GM12878 (cell line): ENCODE results near the gene ADK. TPM values are rescaled to one million over a fixed set of nuclear protein-coding genes. Genes with fewer than 3 reads are reported as not detected.

Source experiments
- ATAC-seq: fragments of 200-7000 bp; cut with Tn5 transposase; 3 replicates; pipeline ENCODE4 v1.9.1; 2020; ENCODE audit warnings: mild to moderate bottlenecking, moderate library complexity
- BruUV-seq: library from RNA; stranded (reverse); fragments of 400-500 nt; replicated peaks from 2 replicates; lab custom pipeline; 2021; lab: Mats Ljungman, UMichigan
- CTCF ChIA-PET: fragments of 300-600 bp; sonication (Branson Sonifier 250); formaldehyde crosslinking; extraction: SDS; loops from one replicate; lab custom pipeline; 2021; ENCODE audit warnings: inconsistent platforms; lab: Yijun Ruan, JAX
- POLR2A ChIA-PET: fragments of 350-600 bp; formaldehyde crosslinking; extraction: SDS; loops from one replicate; lab custom pipeline; 2021; ENCODE audit warnings: inconsistent platforms; lab: Charles Lee
- RAD21 ChIA-PET: fragments of 300-600 bp; sonication (Branson Sonifier 250); formaldehyde crosslinking; loops from one replicate; lab custom pipeline; 2023; ENCODE audit warnings: antibody characterized with exemption; ENCODE audit not compliant: unreplicated experiment; lab: Charles Lee
- SMC1A ChIA-PET: fragments of 300-600 bp; sonication (Branson Sonifier 250); formaldehyde crosslinking; loops from one replicate; lab custom pipeline; 2023; ENCODE audit not compliant: unreplicated experiment, uncharacterized antibody; lab: Charles Lee
- DNase-seq: peaks from one replicate; pipeline ENCODE4 v3.0.0-alpha.2; 2011; ENCODE audit warnings: low read depth, low spot score
- FAIRE-seq: peaks from 3 replicates; lab custom pipeline; 2011; peaks lifted over from hg19 to GRCh38; lab: Jason Lieb, UNC
- H2AFZ ChIP-seq: 2 replicates; pipeline ENCODE4 v1.6.0; 2011; ENCODE audit warnings: low read depth, low read length, control low read depth; ENCODE audit not compliant: control insufficient read depth
- H3K27ac ChIP-seq: 2 replicates; pipeline ENCODE4 v1.5.1; 2011; ENCODE audit warnings: control low read depth; ENCODE audit not compliant: control insufficient read depth, insufficient read depth
- H3K27me3 ChIP-seq, 2 experiments: replicated peaks in 1 of 2; 2 replicates each; pipeline versions ENCODE4 v1.6.0 to v1.6.1; 2011; ENCODE audit warnings: low read length in 1 of 2; ENCODE audit not compliant: control insufficient read depth in 2 of 2, insufficient read depth in 2 of 2
- H3K36me3 ChIP-seq, 2 experiments: 2 replicates each; pipeline ENCODE4 v1.5.1; 2011; ENCODE audit warnings: low read length in 1 of 2; ENCODE audit not compliant: control insufficient read depth in 2 of 2, insufficient read depth in 2 of 2
- H3K4me1 ChIP-seq: 2 replicates; pipeline ENCODE4 v1.6.1; 2011; ENCODE audit warnings: mild to moderate bottlenecking, low read length, moderate library complexity, mixed read lengths; ENCODE audit not compliant: control insufficient read depth, insufficient read depth
- H3K4me2 ChIP-seq: 2 replicates; pipeline ENCODE4 v1.6.0; 2011; ENCODE audit warnings: control low read depth; ENCODE audit not compliant: control insufficient read depth, insufficient read depth
- H3K4me3 ChIP-seq: fragments of 200-600 bp; sonication (generic); 2 replicates; pipeline ENCODE4 v1.5.1; 2016
- H3K79me2 ChIP-seq: 2 replicates; pipeline ENCODE4 v1.6.0; 2011; ENCODE audit warnings: low read length; ENCODE audit not compliant: control insufficient read depth, insufficient read depth
- H3K9ac ChIP-seq: 2 replicates; pipeline ENCODE4 v1.8.0; 2011; ENCODE audit warnings: low read length, control low read depth, mixed read lengths; ENCODE audit not compliant: control insufficient read depth, insufficient read depth
- H3K9me3 ChIP-seq: replicated peaks from 3 replicates; pipeline ENCODE4 v1.5.1; 2011; ENCODE audit warnings: mild to moderate bottlenecking, low read length; ENCODE audit not compliant: control insufficient read depth, insufficient read depth
- H4K20me1 ChIP-seq: 2 replicates; pipeline ENCODE4 v1.6.0; 2011; ENCODE audit not compliant: control insufficient read depth, insufficient read depth
- BRCA1 ChIP-seq: IDR thresholded peaks from 2 replicates; pipeline ENCODE4 v1.6.1; 2011; ENCODE audit warnings: low read depth, low read length, improper control_type of control experiment
- CHD4 ChIP-seq: fragments of 200-600 bp; sonication (generic); IDR thresholded peaks from 2 replicates; pipeline ENCODE4 v1.6.1; 2016; ENCODE audit warnings: mild to moderate bottlenecking
- ETV6 ChIP-seq, 2 experiments: fragments of 450-650 bp in 1 of 2; IDR thresholded peaks in 1 of 2; conservative IDR thresholded peaks in 1 of 2; 2 replicates each; pipeline ENCODE4 v1.6.1; 2014; ENCODE audit warnings: antibody characterized with exemption in 1 of 2, borderline replicate concordance in 1 of 2, low read depth in 1 of 2, mild to moderate bottlenecking in 1 of 2, moderate library complexity in 1 of 2
- EZH2 ChIP-seq: IDR thresholded peaks from 2 replicates; pipeline ENCODE4 v1.6.1; 2012; ENCODE audit warnings: low read depth, mild to moderate bottlenecking, control low read depth, inconsistent platforms, low read length, borderline replicate concordance; ENCODE audit not compliant: control insufficient read depth
- JUNB ChIP-seq: IDR thresholded peaks from 2 replicates; pipeline ENCODE4 v1.6.1; 2016; ENCODE audit warnings: antibody characterized with exemption, mild to moderate bottlenecking
- PML ChIP-seq: IDR thresholded peaks from 2 replicates; pipeline ENCODE4 v1.6.1; 2012; ENCODE audit warnings: low read length, inconsistent platforms
- TARDBP ChIP-seq: IDR thresholded peaks from 2 replicates; pipeline ENCODE4 v1.6.1; 2016; ENCODE audit warnings: borderline replicate concordance
- ZNF384 ChIP-seq: IDR thresholded peaks from 2 replicates; pipeline ENCODE4 v1.6.1; 2012; ENCODE audit warnings: low read depth, mild to moderate bottlenecking, low read length, improper control_type of control experiment, borderline replicate concordance
- WGBS: methylation state at CpG from one replicate; pipeline ENCODE4 v1.1.6; 2016; ENCODE audit warnings: low lambda C conversion rate; ENCODE audit not compliant: insufficient replicate concordance, insufficient coverage; ENCODE audit errors: missing lambda C conversion rate; 5-methylcytosine and 5-hydroxymethylcytosine counted together
- in situ Hi-C: fragments of 300-500 bp; cut with MboI; formaldehyde crosslinking; loops from 9 replicates; pipeline ENCODE4 v1.14.3; 2018; ENCODE audit warnings: mixed read lengths
- intact Hi-C: fragments of 100-400 bp; cut with micrococcal nuclease; formaldehyde crosslinking; loops from one replicate; pipeline ENCODE4 v1.14.2; 2022; ENCODE audit not compliant: unreplicated experiment
- polyA plus RNA-seq, 11 experiments: library from polyadenylated mRNA; depleted of rRNA in 4 of 11; unstranded in 6 of 11; stranded (reverse) in 5 of 11; fragments of >200 nt; fragmentation: Nextera tagmentation in 4 of 11; fragmentation: Illumina TruSeq in 1 of 11; extraction: Ambion mirVana in 4 of 11; extraction: Trizol in 1 of 11; gene quantifications; 1 replicate in 1 of 11; 2 replicates in 10 of 11; pipeline versions ENCODE4 v1.2.1 to v1.2.3, GENCODE V29; 2011 to 2016; ENCODE audit warnings: inconsistent platforms in 2 of 11, missing spikeins in 2 of 11, low read depth in 1 of 11
- total RNA-seq, 4 experiments: library from RNA; depleted of rRNA in 3 of 4; stranded (reverse); fragments of >200 nt in 3 of 4; fragmentation: Illumina TruSeq in 1 of 4; extraction: Trizol in 1 of 4; gene quantifications; 2 replicates each; pipeline versions ENCODE4 v1.2.1 to v1.2.3, GENCODE V29; 2013 to 2021
- TF ChIP-seq, protein P1 (sequence below): IDR thresholded peaks from 2 replicates; pipeline ENCODE4 v1.6.1; 2011; ENCODE audit warnings: low read depth, low read length, improper control_type of control experiment, borderline replicate concordance
- TF ChIP-seq, protein P2 (sequence below): IDR thresholded peaks from 2 replicates; pipeline ENCODE4 v1.6.1; 2011; ENCODE audit warnings: low read depth, mild to moderate bottlenecking, low read length, moderate library complexity, borderline replicate concordance; ENCODE audit errors: extremely low read depth

Gene ADK
- total and polyA plus RNA-seq, 10 of the 15 experiments (the other 5 are each of a cell fraction or from before 2014, with no cell fraction given), result 42.0 to 151 (median 81.6) TPM

DNA sequence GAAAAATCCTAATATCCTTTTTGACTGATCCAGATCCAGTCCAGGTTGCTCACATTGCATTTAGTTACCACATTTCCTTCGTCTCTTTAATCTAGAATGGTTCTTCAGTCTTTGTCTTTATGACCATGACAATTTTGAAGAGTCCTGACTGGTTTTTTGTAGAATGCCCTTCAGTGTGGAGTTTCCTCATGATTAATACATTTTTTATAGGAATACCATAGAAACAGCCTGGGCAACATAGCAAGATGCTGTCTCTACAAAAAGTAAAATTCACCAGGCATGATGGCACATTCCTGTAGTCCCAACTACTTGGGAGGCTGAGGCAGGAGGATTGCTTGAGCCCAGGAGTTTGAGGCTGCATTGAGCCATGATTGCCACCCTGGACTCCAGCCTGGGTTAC lies 390.4 kb downstream of the ADK start (continued):
- TF ChIP-seq, protein P1, sequence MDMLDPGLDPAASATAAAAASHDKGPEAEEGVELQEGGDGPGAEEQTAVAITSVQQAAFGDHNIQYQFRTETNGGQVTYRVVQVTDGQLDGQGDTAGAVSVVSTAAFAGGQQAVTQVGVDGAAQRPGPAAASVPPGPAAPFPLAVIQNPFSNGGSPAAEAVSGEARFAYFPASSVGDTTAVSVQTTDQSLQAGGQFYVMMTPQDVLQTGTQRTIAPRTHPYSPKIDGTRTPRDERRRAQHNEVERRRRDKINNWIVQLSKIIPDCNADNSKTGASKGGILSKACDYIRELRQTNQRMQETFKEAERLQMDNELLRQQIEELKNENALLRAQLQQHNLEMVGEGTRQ, result no peak
- no peak for TF ChIP-seq EZH2
- TF ChIP-seq, protein P2, sequence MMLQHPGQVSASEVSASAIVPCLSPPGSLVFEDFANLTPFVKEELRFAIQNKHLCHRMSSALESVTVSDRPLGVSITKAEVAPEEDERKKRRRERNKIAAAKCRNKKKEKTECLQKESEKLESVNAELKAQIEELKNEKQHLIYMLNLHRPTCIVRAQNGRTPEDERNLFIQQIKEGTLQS, result no peak
- TF ChIP-seq BRCA1, result no peak
- TF ChIP-seq TARDBP, result no peak
- no peak for TF ChIP-seq ETV6 (conservative IDR thresholded peaks at IDR 0.05 in 1 of 2, IDR thresholded peaks at IDR 0.05 in 1 of 2; ENCODE audit: borderline replicate concordance in 1 of 2, low read depth in 1 of 2)
- no peak for TF ChIP-seq PML
- TF ChIP-seq ZNF384, result no peak

DNA sequence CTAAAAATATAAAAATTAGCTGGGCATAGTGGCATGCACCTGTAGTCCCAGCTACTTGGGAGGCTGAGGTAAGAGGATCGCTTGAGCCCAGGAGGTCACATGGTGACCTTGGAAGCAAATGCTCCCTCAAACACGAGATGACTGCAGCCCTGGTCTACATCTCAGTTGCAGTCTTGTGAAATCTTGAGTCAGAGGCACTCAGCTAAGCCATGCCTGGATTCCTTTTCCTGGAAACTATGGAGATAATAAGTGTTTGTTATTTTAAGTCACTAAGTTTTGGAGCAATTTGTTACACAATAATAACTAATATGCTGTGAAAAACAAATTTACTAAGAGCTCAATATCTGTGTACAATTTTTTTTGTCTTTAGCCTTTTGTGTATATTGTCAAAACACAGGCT lies 391.1 kb downstream of the ADK start:
- no peaks in the 10 kb centered on the region for H3K36me3 ChIP-seq
- BruUV-seq, result no TSS peak
- RAD21 ChIA-PET, result interaction anchor here (1.0 kb wide), 1 partner anchor 10 kb away, joined by 5 read pairs; no protein-coding TSS in a partner anchor
- in situ Hi-C loops, result no loop called here
- no peaks in the 10 kb centered on the region for H3K27me3 ChIP-seq
- TF ChIP-seq JUNB (no peak), CHD4 (no peak)
- CTCF ChIA-PET, result no interaction called here
- H3K4me3 ChIP-seq, result no peak overlapping the region
- WGBS, result 97% methylated on average over 2 of the region's 2 CpGs
- ATAC-seq (no peak), FAIRE-seq (no peak), DNase-seq (no peak)
- intact Hi-C loops, result no loop called here
- H3K4me2 ChIP-seq, result no peak overlapping the region
- SMC1A ChIA-PET, result interaction anchor here (0.9 to 1.6 kb wide), 2 partner anchors 14 to 51 kb away, joined by 3 to 4 read pairs; no protein-coding TSS in a partner anchor
- H3K79me2 ChIP-seq, result no peaks in the 10 kb centered on the region
- no peaks in the 10 kb centered on the region for H3K4me1 ChIP-seq
- no peak overlapping the region for H2AFZ ChIP-seq
- no peaks in the 10 kb centered on the region for H3K9me3 ChIP-seq
- POLR2A ChIA-PET, result interaction anchor here (1.1 kb wide), 1 partner anchor 10 kb away, joined by 4 read pairs; no protein-coding TSS in a partner anchor
- no peak overlapping the region for H3K27ac ChIP-seq
- H3K9ac ChIP-seq, result no peak overlapping the region
- H4K20me1 ChIP-seq, result no peaks in the 10 kb centered on the region
